T-helper 2 cell (primary cell): ENCODE measurements around the gene EXOC4.
"Not testable (repeated sequence)": the region's sequence is repeated elsewhere in the genome, so short reads cannot be mapped to it uniquely, and the experiment has no call there.

Experiments used
- DNase-seq, 5 experiments: peaks; one replicate each; pipeline versions ENCODE4 v3.0.0 to v3.0.0-alpha.2; 2012 to 2022

The EXOC4 gene

DNA sequence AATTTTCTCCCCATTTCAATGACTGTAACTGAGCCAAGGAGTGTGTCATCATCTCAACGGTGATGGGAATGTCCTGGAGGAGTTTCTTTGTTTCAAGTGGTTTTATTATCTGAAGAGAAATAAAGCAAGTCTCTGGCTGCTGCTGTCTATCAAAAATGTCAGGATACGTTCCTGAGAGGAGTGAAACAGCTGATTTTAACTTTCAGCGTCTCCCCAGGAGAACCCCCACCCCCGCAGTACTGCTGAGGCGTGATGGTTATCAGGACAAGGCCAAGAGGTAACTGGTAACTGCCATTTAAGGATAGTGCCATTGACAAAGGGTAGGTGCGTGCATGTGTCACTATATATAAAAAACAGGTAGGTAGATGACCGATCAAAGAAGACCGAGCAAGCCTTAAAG lies 803.9 kb downstream of the EXOC4 start:
- DNase-seq = no peak

DNA sequence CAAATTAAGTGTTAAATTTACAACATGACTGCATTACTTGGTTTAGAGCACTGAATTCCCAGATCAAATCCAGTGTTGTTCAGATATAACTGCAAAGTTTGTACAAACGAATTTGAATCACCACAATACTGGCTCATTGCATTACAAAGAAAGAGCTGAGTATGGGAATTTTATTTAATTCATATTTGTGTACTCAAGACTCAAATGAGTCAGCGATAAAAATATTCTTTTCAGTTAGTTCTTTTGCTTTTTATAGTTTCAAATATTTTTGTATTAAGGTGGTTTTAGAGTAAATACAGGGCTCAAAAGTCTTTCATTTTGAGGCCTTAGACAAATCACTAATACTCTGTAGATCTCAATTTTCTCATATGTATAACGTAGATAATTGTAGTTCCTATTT lies 805.6 kb downstream of the EXOC4 start:
- no peak for DNase-seq

DNA sequence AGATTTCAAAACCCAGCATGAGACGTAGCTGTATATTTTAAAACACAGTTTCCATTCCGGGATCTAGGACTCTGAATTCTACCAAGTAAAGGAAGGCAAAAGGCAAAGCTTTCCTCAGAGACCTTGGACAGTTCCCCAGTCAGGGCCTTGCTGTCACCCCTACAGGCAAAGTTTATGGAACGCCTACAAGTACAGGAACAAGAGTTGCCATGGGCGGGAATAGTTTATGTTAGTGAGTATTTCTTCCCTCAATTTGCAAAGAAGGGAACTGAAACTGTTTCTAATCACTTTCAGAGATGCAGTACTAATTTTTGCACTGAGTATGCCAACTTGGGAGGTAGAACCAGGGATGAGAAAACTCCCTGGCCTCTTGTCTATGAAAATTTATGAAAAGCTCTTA lies 806.1 kb downstream of the EXOC4 start:
- no peak for DNase-seq

DNA sequence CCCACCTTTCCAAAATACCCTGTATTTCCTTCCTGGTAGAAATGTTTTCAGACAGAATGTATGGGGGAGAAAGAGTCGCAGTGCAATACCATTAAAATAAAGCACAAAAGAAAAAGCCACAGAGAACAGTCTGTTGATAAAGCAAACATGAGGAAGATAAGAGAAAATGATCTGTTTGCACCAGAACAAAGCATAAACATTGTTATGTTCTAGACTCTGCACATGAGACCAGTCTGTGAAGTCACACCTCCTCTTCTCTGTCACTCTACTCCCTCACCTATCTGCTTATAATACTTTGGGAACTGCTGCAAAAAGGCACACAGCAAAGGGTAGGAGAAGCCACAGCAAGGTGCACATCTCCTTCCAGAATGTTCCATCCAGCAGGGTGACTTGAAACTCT lies 807.0 kb downstream of the EXOC4 start:
- DNase-seq = no peak

DNA sequence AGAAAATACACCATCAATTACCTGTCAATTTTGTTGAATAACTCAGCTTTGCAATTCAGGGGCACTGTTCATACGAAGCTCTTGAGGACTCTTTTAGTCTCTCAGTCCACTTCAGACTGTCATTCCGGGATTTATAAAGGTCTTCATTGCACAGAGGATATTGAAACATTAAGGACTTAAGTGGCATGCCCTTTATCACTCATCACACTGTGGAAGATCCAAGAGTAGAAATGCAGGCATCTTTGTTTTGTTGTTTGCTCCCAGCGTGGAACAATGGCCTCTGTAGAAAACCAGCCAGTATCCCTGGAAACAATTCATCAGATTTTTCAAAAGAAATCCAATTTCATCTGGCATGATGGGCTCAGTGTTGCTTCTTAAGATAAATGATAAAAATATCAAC lies 808.0 kb downstream of the EXOC4 start:
- DNase-seq = no peak

DNA sequence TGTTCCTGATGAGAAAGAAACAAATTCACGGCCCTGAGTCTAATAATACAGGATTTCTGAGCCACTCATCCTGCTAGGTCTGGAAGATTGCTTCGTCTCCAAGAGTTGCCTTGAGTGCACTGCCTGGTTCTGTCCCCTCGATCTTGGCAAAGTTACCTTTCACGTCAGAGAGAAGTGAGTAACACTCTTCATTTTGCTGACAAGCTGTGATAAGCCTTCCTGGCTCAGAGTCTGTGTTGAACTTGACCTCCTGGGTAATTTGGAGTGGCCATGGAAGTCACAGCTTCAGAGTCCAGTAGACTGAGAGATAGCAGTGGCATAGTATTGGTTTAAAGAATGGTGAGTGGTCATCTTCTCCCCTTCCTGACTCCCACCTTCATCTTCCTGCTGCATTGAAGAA lies 809.6 kb downstream of the EXOC4 start:
- DNase-seq = no peak

DNA sequence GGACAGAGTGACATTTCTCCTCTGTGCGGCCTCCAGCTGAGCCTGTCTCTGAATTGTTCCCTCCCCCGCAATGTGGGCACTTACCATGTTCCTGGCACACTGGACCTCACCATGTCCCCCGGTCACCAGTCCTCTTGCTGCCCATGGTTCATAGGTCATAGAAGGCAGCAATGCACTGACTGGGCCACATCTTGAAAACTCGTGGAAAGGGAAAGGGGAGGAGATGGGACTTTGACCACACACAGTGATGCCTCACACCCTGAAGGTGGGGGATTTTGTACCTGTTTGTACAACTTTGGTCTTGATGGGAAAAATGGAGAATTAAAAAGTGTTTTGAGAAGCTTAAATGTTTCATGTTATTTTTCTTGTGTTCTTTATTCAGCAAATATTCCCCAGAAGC lies 812.5 kb downstream of the EXOC4 start:
- DNase-seq = no peak

DNA sequence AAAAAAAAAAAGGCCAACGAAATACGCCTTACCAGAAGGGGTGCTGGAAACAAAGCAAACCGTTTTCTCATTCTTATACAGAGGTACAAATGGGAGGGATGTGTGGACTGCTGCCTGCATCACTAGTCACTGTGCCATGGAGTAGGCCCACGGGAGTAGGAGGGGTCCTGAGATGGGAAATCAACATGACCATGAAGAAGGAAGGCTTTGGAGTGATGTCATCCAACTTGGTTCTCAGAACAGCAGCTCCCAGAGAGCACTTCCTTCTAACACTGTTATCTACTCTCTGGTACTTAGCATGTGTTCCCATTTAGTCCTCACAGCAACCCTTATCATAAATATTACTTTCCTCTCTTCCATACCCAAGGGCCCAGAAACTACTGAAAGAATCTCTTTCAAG lies 814.3 kb downstream of the EXOC4 start:
- no peak for DNase-seq

DNA sequence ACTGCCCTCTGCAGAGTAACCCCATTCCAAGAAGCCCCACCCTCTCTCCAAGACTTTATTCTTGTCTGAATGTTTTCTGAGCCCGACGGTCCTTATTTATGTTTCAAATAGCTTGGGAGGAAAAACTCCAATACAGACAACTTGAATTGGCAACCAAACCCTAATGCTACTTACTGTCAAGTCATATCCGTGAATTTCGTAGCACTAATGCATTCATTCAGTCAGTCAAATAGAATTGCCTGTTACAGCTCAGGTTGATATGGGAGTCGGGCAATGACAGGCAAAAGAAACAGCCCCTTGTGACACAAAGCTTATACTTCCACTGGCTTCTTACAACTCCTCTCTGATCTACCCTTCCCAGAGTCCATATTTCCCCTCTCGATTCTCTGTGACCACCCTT lies 815.8 kb downstream of the EXOC4 start:
- no peak for DNase-seq

DNA sequence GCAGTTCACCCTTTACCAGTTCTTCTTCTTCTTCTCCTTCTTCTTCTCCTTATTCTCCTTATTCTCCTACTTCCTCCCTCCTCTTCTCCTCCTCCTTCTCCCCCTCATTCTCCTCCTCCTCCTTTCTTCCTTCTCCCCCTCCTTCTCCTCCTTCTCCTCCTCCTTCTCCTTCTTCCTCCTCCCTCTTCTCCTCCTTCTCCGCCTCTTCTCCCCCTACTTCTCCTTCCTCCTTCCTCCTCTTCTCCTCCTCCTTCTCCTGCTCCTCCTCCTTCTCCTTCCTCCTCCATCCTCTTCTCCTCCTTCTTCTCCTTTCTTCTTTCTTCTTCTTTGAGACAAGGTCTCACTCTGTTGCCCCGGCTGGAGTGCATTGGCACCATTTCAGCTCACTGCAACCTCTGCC lies 816.3 kb downstream of the EXOC4 start:
- no peak for DNase-seq

DNA sequence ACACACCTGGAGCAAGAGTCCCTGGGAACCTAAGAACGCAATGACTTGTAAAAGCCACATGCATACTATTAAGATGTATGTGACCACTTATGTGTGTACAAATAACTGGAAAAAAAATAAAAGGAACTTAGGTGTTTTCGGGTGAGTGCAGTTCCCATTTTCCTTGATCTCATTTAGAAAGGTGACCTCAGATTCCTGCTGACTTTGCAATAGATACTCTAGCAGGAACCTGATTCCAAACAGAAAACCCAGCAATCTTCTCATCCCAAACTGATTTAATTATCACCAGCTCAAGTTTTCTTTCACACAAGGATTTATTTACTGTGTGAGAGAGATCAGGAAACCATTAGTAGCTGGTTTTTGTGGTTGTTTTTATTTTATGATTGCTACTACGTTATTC lies 817.8 kb downstream of the EXOC4 start:
- no peak for DNase-seq

DNA sequence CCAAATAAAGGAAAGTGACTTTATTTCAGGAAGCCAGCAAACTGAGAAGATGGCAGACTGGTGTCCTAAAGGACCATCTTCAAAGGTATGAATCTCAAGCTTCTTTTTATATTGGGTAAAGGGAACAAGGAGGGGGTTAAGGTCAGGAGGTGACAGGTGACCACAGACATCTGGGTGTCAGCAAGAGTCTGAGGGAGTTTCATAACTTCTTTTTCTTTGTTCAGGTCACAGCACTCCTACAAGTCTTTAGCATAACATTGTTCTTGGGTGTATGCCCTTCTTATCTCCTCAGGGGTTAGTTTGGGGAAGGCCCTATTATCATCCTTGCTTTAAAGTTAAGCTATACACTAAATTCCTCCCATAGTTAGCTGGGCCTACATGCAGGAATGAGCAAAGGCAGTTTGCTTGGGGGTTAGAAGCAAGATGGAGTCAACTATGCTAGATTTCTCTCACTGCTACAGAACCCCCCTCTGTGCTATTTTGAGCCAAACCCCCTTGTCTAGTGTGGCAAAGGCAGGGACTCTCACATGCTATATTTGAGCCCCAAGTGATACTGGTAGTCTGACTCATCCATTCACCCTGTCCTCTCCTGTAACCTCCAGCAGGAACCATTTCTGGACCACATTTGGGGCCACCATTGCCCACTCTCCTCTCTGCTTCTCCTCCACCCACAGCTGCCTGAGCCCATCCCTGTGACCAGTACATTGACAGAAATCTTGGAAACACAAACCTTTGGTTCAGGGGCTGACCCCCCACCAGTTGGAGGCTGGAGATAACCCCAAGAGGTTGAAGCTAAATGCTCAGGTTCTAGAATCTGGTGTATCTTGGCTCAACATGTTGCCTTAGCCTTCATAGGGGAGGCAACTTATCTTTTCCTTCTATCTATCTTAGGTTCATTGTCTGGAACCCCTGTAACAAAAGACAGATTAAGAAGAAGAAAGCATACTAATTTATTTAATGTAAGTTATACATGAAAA lies 818.8 kb downstream of the EXOC4 start:
- DNase-seq = no peak

DNA sequence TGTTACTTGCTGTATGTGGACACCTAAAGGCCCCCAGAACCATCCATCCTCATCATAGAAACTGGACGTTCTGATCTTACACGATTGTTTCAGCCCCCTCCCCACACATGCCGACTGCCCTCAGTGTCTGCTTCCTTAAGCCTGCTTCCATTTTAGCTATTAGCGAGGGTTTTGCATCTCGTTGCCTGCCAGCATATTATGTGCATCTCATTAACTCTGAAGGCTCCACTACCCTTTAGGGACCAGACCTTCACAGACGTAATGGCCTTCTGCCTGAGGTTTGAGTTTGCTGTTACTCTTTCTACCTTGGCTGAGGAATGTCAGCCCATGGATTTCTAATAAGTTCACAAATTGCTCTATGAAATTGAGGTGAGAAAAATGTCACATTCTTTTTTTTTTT lies 820.4 kb downstream of the EXOC4 start:
- no peak for DNase-seq

DNA sequence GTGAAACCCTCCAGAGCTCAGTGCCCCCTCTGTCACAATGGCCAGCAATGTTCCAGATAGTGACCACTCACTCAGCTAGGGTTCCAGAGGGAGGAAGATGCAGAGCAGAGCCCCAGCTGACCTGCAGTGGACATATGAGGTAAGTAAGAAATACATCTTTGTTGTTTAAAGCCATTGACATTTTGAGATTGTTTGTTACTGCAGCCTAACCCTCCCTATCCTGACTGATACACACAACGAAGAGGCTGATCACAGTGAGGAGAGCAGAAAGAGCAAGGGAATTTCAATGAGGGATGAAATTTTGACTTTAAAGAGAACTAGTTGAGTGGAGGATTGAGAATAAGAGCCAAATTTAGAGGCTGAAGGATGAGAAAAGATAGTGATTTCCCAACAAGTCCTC lies 822.9 kb downstream of the EXOC4 start:
- no peak for DNase-seq

DNA sequence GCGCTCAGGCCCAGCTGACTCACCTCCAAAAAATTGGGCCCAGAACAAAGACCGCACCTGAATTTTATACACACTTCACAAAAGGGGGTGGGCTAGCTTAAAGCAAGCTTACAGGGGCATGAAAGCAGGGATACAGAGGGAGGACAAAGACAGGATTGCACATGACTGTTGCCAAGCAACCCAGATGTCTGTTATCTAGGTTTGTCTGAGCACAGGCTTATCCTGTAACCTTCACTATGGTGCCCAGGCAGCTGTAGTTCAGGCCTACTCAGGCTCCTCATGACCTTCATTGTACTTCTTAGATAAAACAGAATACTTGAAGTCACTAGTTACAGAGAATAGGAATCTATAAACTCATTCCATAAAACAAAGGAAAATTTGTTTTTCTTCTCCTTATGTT lies 824.7 kb downstream of the EXOC4 start:
- DNase-seq = not testable (repeated sequence)

DNA sequence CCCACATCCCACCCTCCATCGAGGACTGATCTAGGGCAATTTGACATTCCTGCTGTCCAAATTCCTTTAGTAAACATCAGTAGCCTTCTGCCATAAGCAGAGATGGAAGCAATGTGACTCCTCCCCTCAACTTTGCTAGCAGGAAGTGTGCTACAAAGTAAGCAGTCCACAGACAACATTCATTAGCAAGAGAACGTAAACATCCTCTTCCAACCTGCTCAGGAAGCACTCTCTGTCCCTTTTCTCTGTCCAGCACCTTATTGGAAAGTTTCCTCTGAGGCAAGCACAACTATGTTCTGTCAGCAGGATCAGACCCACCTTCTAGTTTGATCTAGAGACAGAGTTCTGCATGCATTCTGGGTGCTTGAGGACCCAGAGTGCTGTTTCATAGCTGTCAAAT lies 826.1 kb downstream of the EXOC4 start:
- no peak for DNase-seq

DNA sequence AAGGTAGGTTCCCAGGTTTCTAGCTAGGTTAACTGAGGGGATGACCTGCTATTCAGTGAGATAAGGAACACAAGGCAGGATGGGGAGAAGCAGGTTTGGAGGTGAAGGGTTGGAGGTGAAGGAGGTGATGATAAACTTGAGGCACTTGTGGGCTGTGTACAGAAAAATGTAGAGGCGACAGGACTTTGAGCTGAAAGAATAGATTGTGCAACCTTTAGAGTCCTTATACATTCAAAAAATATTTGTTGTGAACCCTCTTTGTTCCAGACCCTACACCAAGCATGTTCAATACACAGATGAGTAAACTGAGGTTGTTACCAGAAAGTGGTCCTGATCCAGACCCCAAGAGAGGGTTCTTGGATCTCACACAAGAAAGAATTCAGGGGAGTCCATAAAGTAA lies 828.8 kb downstream of the EXOC4 start:
- no peak for DNase-seq

DNA sequence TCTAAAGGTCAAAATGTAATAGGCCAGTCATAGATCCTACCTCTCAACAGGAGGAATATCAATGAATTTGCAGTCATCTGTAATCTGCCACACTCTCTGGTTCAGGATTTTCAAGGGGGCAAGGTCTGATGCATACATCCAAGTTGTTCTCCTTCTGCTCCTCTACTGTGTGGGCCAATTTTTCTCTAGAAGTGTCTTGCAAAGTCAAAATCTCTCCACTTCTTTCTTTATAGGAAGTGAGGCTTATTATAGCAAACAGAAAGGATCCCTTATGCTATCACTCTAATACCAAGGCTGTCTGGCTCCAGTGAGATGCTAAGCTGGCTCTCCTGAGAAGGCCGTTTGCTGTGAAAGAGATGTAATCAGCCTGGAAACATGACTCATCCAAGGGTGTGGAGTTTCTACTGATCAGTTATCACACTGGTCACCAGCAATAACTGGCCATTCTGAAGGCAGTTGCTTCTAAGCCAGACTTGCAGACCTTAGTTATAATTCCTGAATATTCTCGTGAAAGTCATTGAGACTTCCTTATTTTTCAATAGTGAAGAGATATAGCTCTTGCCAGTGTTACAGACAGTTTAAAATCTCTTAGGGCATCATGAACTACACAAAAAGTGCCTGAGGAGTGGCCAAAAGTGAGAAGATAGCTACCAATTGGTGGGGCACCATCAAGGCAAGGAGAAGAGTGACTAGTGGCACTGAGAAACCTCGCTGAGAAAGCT lies 831.0 kb downstream of the EXOC4 start:
- DNase-seq = no peak

DNA sequence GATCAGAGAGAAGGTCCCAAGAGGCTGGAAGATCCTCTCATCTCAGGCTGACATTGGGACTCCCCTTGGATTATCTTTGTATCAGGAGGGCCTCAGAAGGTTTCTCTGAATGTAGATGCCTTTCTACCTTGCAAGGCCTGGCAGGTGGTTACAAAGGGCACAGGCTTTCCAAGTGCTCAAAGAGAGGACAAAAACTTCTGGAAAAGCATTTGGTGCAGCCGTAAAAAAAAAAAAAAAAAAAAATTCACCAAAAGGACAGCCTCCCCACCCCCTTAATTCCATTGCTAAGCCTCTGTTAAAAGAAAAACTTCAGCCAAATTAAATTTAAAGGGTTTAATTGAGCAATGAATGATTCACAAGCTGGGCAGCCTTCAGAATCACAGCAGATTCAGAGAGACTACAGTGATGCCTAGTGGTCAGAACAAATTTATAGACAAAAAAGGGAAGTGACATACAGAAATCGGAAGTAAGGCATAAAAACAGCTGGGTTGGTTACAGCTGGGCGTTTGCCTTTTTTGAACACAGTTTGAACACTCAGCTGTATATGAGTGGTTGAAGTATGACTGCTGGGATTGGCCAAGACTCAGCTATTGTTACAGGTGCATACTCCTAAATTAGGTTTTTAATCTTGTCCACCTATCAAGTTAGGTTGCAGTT lies 831.7 kb downstream of the EXOC4 start:
- DNase-seq = no peak

DNA sequence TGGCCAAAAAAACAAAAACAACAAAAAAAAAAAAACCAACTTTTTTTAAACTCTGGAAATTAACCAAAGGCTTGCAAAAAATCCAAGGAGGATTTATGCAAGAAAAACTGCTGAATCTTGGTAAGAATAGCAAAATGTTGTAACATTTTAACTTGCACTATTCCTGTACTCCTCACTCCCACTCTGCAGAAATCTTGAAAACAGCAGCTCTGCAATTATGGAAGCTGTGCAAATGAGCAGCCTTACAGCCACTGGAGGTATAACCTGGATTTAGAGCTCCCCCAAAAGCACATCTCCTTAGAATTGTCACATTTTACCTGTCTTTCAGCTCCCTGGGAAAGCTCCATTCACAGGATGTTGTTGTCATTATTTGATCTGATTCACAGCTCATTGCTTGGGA lies 832.4 kb downstream of the EXOC4 start:
- DNase-seq = no peak

DNA sequence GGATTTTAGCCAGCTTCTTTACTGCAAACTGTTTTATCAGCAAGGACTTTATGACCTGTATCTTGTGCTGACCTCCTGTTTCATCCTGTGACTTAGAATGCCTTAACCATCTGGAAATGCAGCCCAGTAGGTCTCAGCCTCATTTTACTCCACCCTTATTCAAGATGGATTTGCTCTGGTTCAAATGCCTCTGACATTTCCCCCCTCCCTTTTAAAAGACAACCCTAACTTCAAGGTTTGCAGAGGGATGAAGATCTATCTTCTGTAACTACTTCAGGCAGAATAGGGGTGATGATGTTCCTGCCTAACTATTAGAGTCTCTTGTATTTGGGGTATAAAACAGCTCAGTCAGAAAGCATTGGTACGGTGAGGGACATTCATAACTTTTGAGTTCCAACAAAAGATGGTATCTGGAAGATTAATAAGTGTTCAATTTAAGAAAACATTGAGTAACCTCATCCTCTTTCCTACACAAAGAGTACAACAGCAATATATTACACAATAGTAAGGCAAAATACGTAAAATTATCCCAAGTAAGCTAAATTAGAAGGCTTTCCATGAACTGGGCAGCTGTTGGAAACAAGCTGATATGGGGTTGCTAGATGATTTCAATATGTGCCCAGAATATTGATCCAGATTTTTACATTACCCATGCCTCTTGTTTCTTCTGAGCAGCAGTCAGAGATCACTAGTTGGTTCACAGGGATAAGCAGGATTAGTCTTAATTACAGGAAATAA lies 834.3 kb downstream of the EXOC4 start:
- DNase-seq = no peak

DNA sequence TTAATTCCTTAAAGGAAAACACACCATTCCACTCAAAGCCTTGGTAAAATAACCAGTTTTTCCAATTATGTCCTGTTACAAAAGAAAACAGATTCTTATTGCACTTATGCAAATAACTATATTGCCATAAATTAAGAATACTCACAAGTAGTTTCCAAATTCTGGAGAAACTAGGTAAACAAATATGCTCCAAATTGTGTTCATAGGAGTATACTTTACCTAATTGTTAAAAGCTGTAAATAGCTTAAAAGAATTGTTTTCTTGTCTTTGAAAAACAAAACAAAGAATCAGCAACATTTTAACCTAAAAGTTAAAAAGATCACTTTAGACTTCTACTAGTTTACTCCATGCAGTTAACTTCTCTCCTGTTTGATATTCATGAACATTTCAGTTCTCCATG lies 835.3 kb downstream of the EXOC4 start:
- DNase-seq = no peak

DNA sequence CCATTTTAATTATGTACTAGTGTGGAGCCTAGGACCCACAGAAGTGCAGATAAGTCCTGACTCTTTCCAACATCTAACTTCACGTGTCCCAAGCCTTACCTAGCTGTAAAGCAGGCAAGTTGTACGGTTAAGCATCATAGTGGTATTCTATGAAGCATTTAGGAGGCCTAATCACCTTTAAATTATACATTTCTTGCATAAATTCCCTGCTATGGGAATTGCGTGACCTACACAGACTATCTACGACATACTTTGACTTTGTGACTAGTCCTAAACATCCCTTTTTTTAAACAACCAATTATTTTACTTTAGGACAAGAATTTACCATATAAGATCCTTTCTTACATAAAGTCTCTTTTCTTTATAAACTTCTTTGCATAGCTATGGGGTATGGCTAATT lies 836.6 kb downstream of the EXOC4 start:
- DNase-seq = no peak
